ENCODE measurements around the gene RAB8B.

GRCh38 chr15:63264688-63265293 lies 75.4 kb downstream of the RAB8B start:
- TF ChIP-seq CTCF (IDR thresholded peaks at IDR 0.05) (no peak), POLR2A (IDR thresholded peaks at IDR 0.05; ENCODE audit: low read depth) (no peak), EP300 (IDR thresholded peaks at IDR 0.05) (no peak), POLR2AphosphoS5 (IDR thresholded peaks at IDR 0.05) (no peak)
